Endothelial cell of umbilical vein (primary cell): Measurements from ENCODE around the gene ISX. TPM values are rescaled to one million over a fixed set of nuclear protein-coding genes. Genes with fewer than 3 reads are reported as not detected.

Source experiments
- BruUV-seq: library from RNA; stranded (reverse); fragments of 400-500 nt; replicated peaks from 2 replicates; lab custom pipeline; 2021; lab: Mats Ljungman, UMichigan
- CTCF ChIA-PET: fragments of 300-600, 350-600 bp; sonication (Branson Sonifier 250); formaldehyde crosslinking; loops from one replicate; lab custom pipeline; 2021; ENCODE audit warnings: antibody characterized with exemption, inconsistent platforms; lab: Charles Lee
- POLR2A ChIA-PET: fragments of 300-600, 350-600 bp; sonication (Branson Sonifier 250); formaldehyde crosslinking; loops from one replicate; lab custom pipeline; 2021; ENCODE audit warnings: antibody characterized with exemption, inconsistent platforms; lab: Charles Lee
- DNase-seq: peaks from one replicate; pipeline ENCODE4 v3.0.0-alpha.2; 2011; ENCODE audit warnings: low read depth, low spot score
- FAIRE-seq: peaks from 2 replicates; lab custom pipeline; 2011; peaks lifted over from hg19 to GRCh38; lab: Jason Lieb, UNC
- H2AFZ ChIP-seq: 2 replicates; pipeline ENCODE4 v1.6.0; 2012; ENCODE audit warnings: low read depth, low read length, control low read depth, inconsistent platforms
- H3K27ac ChIP-seq: 2 replicates; pipeline ENCODE4 v1.5.1; 2011; ENCODE audit warnings: low read depth, mild to moderate bottlenecking, control low read depth, low read length, moderate library complexity; ENCODE audit not compliant: insufficient read depth
- H3K27me3 ChIP-seq, 2 experiments: 2 replicates each; pipeline versions ENCODE4 v1.6.0 to v1.6.1; 2011; ENCODE audit warnings: low read length in 2 of 2, mixed read lengths in 1 of 2; ENCODE audit not compliant: control insufficient read depth in 2 of 2, insufficient read depth in 2 of 2
- H3K36me3 ChIP-seq, 2 experiments: 2 replicates in 1 of 2; 3 replicates in 1 of 2; pipeline ENCODE4 v1.5.1; 2011; ENCODE audit warnings: low read length in 2 of 2, mild to moderate bottlenecking in 1 of 2, moderate library complexity in 1 of 2; ENCODE audit not compliant: control insufficient read depth in 2 of 2, insufficient read depth in 2 of 2; ENCODE audit errors: extremely low read depth in 1 of 2
- H3K4me1 ChIP-seq: 3 replicates; pipeline ENCODE4 v1.5.1; 2011; ENCODE audit warnings: mild to moderate bottlenecking, low read length; ENCODE audit not compliant: control insufficient read depth, insufficient read depth; ENCODE audit errors: extremely low read depth
- H3K4me2 ChIP-seq: 2 replicates; pipeline ENCODE4 v1.6.1; 2011; ENCODE audit warnings: low read length, control low read depth, mixed read lengths; ENCODE audit not compliant: insufficient read depth
- H3K4me3 ChIP-seq, 3 experiments: fragments of 200-600 bp in 1 of 3; sonication (generic), shearing (Covaris generic) in 1 of 3; replicated peaks in 1 of 3; 2 replicates each; pipeline ENCODE4 v1.5.1; 2011 to 2016; ENCODE audit warnings: control low read depth in 3 of 3, low read length in 3 of 3, mild to moderate bottlenecking in 2 of 3, inconsistent platforms in 1 of 3, low read depth in 1 of 3, moderate library complexity in 1 of 3; ENCODE audit not compliant: insufficient read depth in 1 of 3
- H3K79me2 ChIP-seq: 2 replicates; pipeline ENCODE4 v1.6.0; 2012; ENCODE audit warnings: low read length, inconsistent platforms; ENCODE audit not compliant: control insufficient read depth, insufficient read depth
- H3K9ac ChIP-seq: replicated peaks from 2 replicates; pipeline ENCODE3; 2011; ENCODE audit warnings: low read length, control low read depth; ENCODE audit not compliant: insufficient read depth; ENCODE audit errors: extremely low read depth
- H3K9me1 ChIP-seq: replicated peaks from 3 replicates; pipeline ENCODE4 v1.6.0; 2011; ENCODE audit warnings: mild to moderate bottlenecking, low read length; ENCODE audit not compliant: control insufficient read depth, insufficient read depth; ENCODE audit errors: extremely low read depth
- H3K9me3 ChIP-seq: replicated peaks from 2 replicates; pipeline ENCODE4 v1.5.1; 2012; ENCODE audit warnings: low read length, inconsistent platforms; ENCODE audit not compliant: control insufficient read depth, insufficient read depth
- H4K20me1 ChIP-seq: replicated peaks from 2 replicates; pipeline ENCODE3; 2011; ENCODE audit warnings: mild to moderate bottlenecking, low read length; ENCODE audit not compliant: control insufficient read depth, insufficient read depth; ENCODE audit errors: extremely low read depth
- CTCF ChIP-seq, 2 donors: IDR thresholded peaks; 1 replicate in 1 of 2; 2 replicates in 1 of 2; pipeline ENCODE4 v1.5.1; 2011; ENCODE audit warnings: low read length in 2 of 2, mild to moderate bottlenecking in 2 of 2, moderate library complexity in 2 of 2, control low read depth in 1 of 2, inconsistent platforms in 1 of 2, low read depth in 1 of 2; ENCODE audit not compliant: insufficient read depth in 1 of 2; ENCODE audit errors: extremely low read depth in 1 of 2
- EZH2 ChIP-seq: IDR thresholded peaks from 2 replicates; pipeline ENCODE4 v1.6.1; 2012; ENCODE audit warnings: borderline replicate concordance, low read depth, mild to moderate bottlenecking, moderate library complexity, low read length, inconsistent platforms; ENCODE audit not compliant: severe bottlenecking
- FOS ChIP-seq: IDR thresholded peaks from 2 replicates; pipeline ENCODE4 v1.6.1; 2011; ENCODE audit warnings: mild to moderate bottlenecking, low read length, moderate library complexity, borderline replicate concordance; ENCODE audit not compliant: insufficient read depth
- GATA2 ChIP-seq: IDR thresholded peaks from 2 replicates; pipeline ENCODE4 v1.7.0; 2011; ENCODE audit warnings: low read depth, mild to moderate bottlenecking, moderate library complexity, mixed read lengths, low read length; ENCODE audit not compliant: insufficient read length, insufficient read depth
- JUN ChIP-seq: IDR thresholded peaks from 2 replicates; pipeline ENCODE4 v1.6.1; 2011; ENCODE audit warnings: borderline replicate concordance, low read depth; ENCODE audit not compliant: insufficient read length, insufficient read depth
- MAX ChIP-seq: IDR thresholded peaks from 2 replicates; pipeline ENCODE4 v1.6.1; 2011; ENCODE audit not compliant: insufficient read depth, insufficient read length
- MYC ChIP-seq: IDR thresholded peaks from one replicate; pipeline ENCODE4 v1.6.1; 2011; ENCODE audit warnings: mild to moderate bottlenecking, low read depth, low read length
- POLR2A ChIP-seq: IDR thresholded peaks from 2 replicates; pipeline ENCODE4 v1.6.1; 2012; ENCODE audit warnings: low read depth, mild to moderate bottlenecking, control low read depth, low read length
- POLR2AphosphoS5 ChIP-seq: IDR thresholded peaks from 2 replicates; pipeline ENCODE4 v1.6.1; 2012; ENCODE audit warnings: low read depth, mild to moderate bottlenecking, control low read depth, low read length, moderate library complexity; ENCODE audit not compliant: insufficient read depth
- dilution Hi-C: fragments of 300-500 bp; cut with MboI; formaldehyde crosslinking; loops from one replicate; pipeline ENCODE4 v1.15.0; 2019; ENCODE audit warnings: low sequenced_read_pairs; ENCODE audit not compliant: extremely low pct_ligation_motif_present
- intact Hi-C: fragments of 100-400 bp; cut with micrococcal nuclease; formaldehyde crosslinking; loops from one replicate; pipeline ENCODE4 v1.10.0; 2022
- polyA plus RNA-seq, 4 experiments: library from polyadenylated mRNA; depleted of rRNA in 3 of 4; stranded (reverse) in 3 of 4; unstranded in 1 of 4; fragments of >200 nt; gene quantifications; 2 replicates each; pipeline versions ENCODE4 v1.2.1 to v1.2.3, GENCODE V29; 2011 to 2012; ENCODE audit warnings: missing spikeins in 1 of 4
- total RNA-seq: library from RNA; stranded (reverse); gene quantifications from 2 replicates; pipeline ENCODE4 v1.2.3, GENCODE V29; 2021

Gene ISX
- total and polyA plus RNA-seq, 2 donors (not counting 3 experiments of a cell fraction or from before 2014, with no cell fraction given): not detected

- intact Hi-C loops: no loop called here
- POLR2A ChIA-PET: no interaction called here
- Histone ChIP-seq H3K9ac (no peak overlapping the region), H3K27ac (no peak overlapping the region), H3K9me1 (no peaks in the 10 kb centered on the region), H4K20me1 (no peaks in the 10 kb centered on the region), H2AFZ (no peak overlapping the region), H3K4me2 (no peak overlapping the region), H3K9me3 (no peaks in the 10 kb centered on the region), H3K4me3 (no peak overlapping the region), H3K36me3 (no peaks in the 10 kb centered on the region), H3K79me2 (no peaks in the 10 kb centered on the region), H3K4me1 (no peaks in the 10 kb centered on the region), H3K27me3 (no peaks in the 10 kb centered on the region)
- no peak for TF ChIP-seq EZH2
- no peak for TF ChIP-seq MYC
- no peak for TF ChIP-seq MAX
- no peak for TF ChIP-seq GATA2
- no peak for TF ChIP-seq JUN
- TF ChIP-seq FOS: no peak
- TF ChIP-seq CTCF (IDR thresholded peaks at IDR 0.05; ENCODE audit: extremely low read depth in 1 of 2, insufficient read depth in 1 of 2, low read depth in 1 of 2, low read length in 2 of 2): no peak
- TF ChIP-seq POLR2A: no peak
- TF ChIP-seq POLR2AphosphoS5: no peak
- no TSS peak for BruUV-seq
- dilution Hi-C loops: no loop called here
- DNase-seq: no peak
- CTCF ChIA-PET: no interaction called here
- FAIRE-seq: no peak
These were observed 50.3 kb downstream of the ISX start for GRCh38 chr22:35116269-35116668.
